ENCODE data around the gene SCN1B. TPM values are rescaled to one million over a fixed set of nuclear protein-coding genes. Genes with fewer than 3 reads are reported as not detected.
"Not testable (repeated sequence)": the region's sequence is repeated elsewhere in the genome, so short reads cannot be mapped to it uniquely, and the experiment has no call there.

Gene SCN1B
- total and polyA plus RNA-seq, 8 donors = 0.82 to 9.7 (median 1.1) TPM

- Histone ChIP-seq H3K27ac (no peak overlapping the region), H3K9me3 (no peaks in the 10 kb centered on the region), H3K36me3 (peaks cover 0 to 79% of the 10 kb centered on the region in 2 donors), H3K4me1 (peaks cover 4 to 24% of the 10 kb centered on the region in 2 donors), H3K27me3 (peaks cover 0 to 18% of the 10 kb centered on the region in 2 donors), H3K4me3 (no peak overlapping the region)
- no peak for TF ChIP-seq CTCF (IDR thresholded peaks at IDR 0.05)
- intact Hi-C loops (cut with DNase I) = no loop called here
- ATAC-seq = no peak
- no peak for DNase-seq
Measured at GRCh38 chr19:35025969-35026368, 4.3 kb upstream of the SCN1B start.

- Histone ChIP-seq H3K36me3 (peaks cover 0 to 75% of the 10 kb centered on the region in 2 donors), H3K9me3 (no peaks in the 10 kb centered on the region), H3K4me3 (no peak overlapping the region), H3K27me3 (peaks cover 0 to 23% of the 10 kb centered on the region in 2 donors), H3K4me1 (peaks cover 4 to 29% of the 10 kb centered on the region in 2 donors), H3K27ac (no peak overlapping the region)
- intact Hi-C loops (cut with DNase I) = no loop called here
- ATAC-seq = no peak
- TF ChIP-seq CTCF (IDR thresholded peaks at IDR 0.05) = no peak
- DNase-seq = no peak
Measured at GRCh38 chr19:35026418-35026817, 3.9 kb upstream of the SCN1B start.

- Histone ChIP-seq H3K4me3 (no peak overlapping the region), H3K27ac (no peak overlapping the region), H3K36me3 (peaks cover 0 to 69% of the 10 kb centered on the region in 2 donors), H3K9me3 (no peaks in the 10 kb centered on the region), H3K4me1 (peaks cover 4 to 30% of the 10 kb centered on the region in 2 donors), H3K27me3 (peaks cover 0 to 29% of the 10 kb centered on the region in 2 donors)
- no peak for TF ChIP-seq CTCF (IDR thresholded peaks at IDR 0.05)
- intact Hi-C loops (cut with DNase I) = no loop called here
- DNase-seq = no peak
- no peak for ATAC-seq
Measured at GRCh38 chr19:35027009-35027408, 3.3 kb upstream of the SCN1B start.

DNA sequence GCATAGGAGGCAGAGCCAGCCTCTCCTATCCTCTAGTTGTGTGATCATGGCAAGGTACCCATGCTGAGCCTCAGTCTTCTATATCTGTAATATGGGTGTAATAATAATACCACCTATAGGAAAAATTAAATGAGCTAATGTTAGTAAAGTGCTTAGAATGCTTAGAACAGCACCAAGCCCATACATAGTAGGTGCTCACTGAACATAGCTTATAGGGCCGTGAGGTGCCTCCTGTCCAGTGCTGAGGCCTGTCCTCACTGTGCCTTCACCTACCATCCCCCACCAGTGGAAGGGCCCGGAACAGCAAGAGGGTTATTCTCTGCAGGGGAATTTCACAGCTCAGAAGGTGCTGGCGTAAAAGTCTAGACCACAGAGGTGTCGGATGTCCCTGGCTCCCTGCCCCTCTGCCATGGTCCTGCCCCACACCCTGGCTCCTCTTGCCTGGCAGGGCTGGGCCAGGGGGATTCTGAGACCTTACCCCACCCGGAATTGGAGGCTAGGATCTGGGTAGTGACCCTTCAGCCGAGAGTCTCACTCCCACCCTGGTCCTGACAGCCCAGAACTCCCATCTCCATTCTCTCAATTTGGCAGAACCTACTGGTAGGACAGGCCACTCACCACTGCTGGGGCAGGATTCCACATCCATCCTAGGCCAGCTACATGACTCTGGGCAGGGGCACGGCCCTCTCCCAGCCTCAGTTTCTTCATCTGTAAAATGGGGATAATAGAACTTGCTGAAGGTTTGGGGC, 2.2 kb upstream of the SCN1B start:
- intact Hi-C loops (cut with DNase I) = no loop called here
- H3K4me1 ChIP-seq = peaks cover 4 to 29% of the 10 kb centered on the region in 2 donors
- H3K9me3 ChIP-seq = no peaks in the 10 kb centered on the region
- H3K27me3 ChIP-seq = peaks cover 0 to 39% of the 10 kb centered on the region in 2 donors
- H3K4me3 ChIP-seq = no peak overlapping the region
- H3K27ac ChIP-seq = no peak overlapping the region
- peaks cover 0 to 59% of the 10 kb centered on the region in 2 donors for H3K36me3 ChIP-seq
- ATAC-seq (no peak), DNase-seq (no peak)
- no peak for TF ChIP-seq CTCF (IDR thresholded peaks at IDR 0.05)

GRCh38 chr19:35028600-35028885, 1.7 kb upstream of the SCN1B start:
- intact Hi-C loops (cut with DNase I); ATAC-seq; H3K27ac ChIP-seq; H3K4me3 ChIP-seq; DNase-seq; H3K9me3 ChIP-seq: not testable (repeated sequence)
- peaks cover 0 to 58% of the 10 kb centered on the region in 2 donors for H3K36me3 ChIP-seq
- H3K27me3 ChIP-seq = peaks cover 0 to 40% of the 10 kb centered on the region in 2 donors
- peaks cover 4 to 23% of the 10 kb centered on the region in 2 donors for H3K4me1 ChIP-seq

DNA sequence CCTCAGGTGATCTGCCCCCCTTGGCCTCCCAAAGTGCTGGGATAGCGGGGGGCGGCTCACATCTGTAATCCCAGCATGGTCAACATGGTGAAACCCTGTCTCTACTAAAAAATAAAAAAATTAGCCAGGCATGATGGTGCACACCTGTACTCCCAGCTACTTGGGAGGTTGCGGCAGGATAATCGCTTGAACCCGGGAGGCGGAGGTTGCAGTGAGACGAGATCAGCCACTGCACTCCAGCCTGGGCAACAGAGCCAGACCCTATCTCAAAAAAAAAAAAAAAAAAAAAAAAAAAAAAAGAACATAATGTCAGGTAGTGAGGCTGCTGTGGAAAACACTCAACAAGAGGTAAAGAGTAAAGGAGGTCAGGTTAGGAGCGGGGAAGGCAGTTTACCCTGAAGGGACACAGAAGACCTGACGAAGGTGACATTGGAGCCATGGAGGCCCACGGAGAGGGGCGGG, 964 bp upstream of the SCN1B start:
- DNase-seq; ATAC-seq; H3K9me3 ChIP-seq; H3K27ac ChIP-seq; intact Hi-C loops (cut with DNase I); H3K4me3 ChIP-seq: not testable (repeated sequence)
- Histone ChIP-seq H3K4me1 (peaks cover 4 to 21% of the 10 kb centered on the region in 2 donors), H3K36me3 (peaks cover 0 to 56% of the 10 kb centered on the region in 2 donors), H3K27me3 (peaks cover 0 to 40% of the 10 kb centered on the region in 2 donors)
